H1 (cell line): ENCODE data around the gene KCTD21. TPM values are rescaled to one million over a fixed set of nuclear protein-coding genes. Genes with fewer than 3 reads are reported as not detected.

Experiments
- CTCF ChIA-PET: fragments of 300-600 bp; sonication (Branson Sonifier 250); formaldehyde crosslinking; loops from one replicate; lab custom pipeline; 2021; ENCODE audit not compliant: partially characterized antibody; lab: Charles Lee
- POLR2A ChIA-PET: fragments of 300-600 bp; sonication (Branson Sonifier 250); formaldehyde crosslinking; loops from one replicate; lab custom pipeline; 2021; ENCODE audit warnings: inconsistent platforms; ENCODE audit not compliant: partially characterized antibody; lab: Charles Lee
- DNase-seq, 2 experiments: peaks; one replicate each; pipeline versions ENCODE4 v3.0.0 to v3.0.0-alpha.2; 2010 to 2022; ENCODE audit warnings: low spot score in 2 of 2, low read depth in 1 of 2, mixed read lengths in 1 of 2
- FAIRE-seq: peaks from 2 replicates; lab custom pipeline; 2011; peaks lifted over from hg19 to GRCh38; lab: Jason Lieb, UNC
- H2AFZ ChIP-seq: 2 replicates; pipeline ENCODE4 v1.8.1; 2012; ENCODE audit warnings: low read length, inconsistent platforms
- H2AK5ac ChIP-seq: 2 replicates; pipeline ENCODE4 v1.6.1; 2013; ENCODE audit warnings: low read depth, low read length
- H2BK120ac ChIP-seq: replicated peaks from 2 replicates; pipeline ENCODE3; 2013; ENCODE audit warnings: low read depth, low read length, inconsistent platforms
- H2BK12ac ChIP-seq: 2 replicates; pipeline ENCODE4 v1.6.1; 2013; ENCODE audit warnings: low read depth, low read length
- H2BK15ac ChIP-seq: 2 replicates; pipeline ENCODE4 v1.6.1; 2013; ENCODE audit warnings: low read length
- H2BK20ac ChIP-seq: 2 replicates; pipeline ENCODE4 v1.6.1; 2013; ENCODE audit warnings: low read length
- H2BK5ac ChIP-seq: 2 replicates; pipeline ENCODE4 v1.6.1; 2013; ENCODE audit warnings: low read depth, low read length
- H3K14ac ChIP-seq: 2 replicates; pipeline ENCODE4 v1.6.1; 2013; ENCODE audit warnings: inconsistent platforms; ENCODE audit not compliant: insufficient read length
- H3K18ac ChIP-seq: 2 replicates; pipeline ENCODE4 v1.6.1; 2013; ENCODE audit warnings: low read length; ENCODE audit errors: extremely low read depth
- H3K23ac ChIP-seq: 2 replicates; pipeline ENCODE4 v1.6.1; 2013; ENCODE audit warnings: inconsistent platforms; ENCODE audit not compliant: insufficient read length
- H3K23me2 ChIP-seq: 2 replicates; pipeline ENCODE4 v1.6.1; 2013; ENCODE audit warnings: low read depth, low read length
- H3K27ac ChIP-seq: 2 replicates; pipeline ENCODE4 v1.6.1; 2011; ENCODE audit warnings: low read depth, low read length, inconsistent platforms
- H3K27me3 ChIP-seq, 4 experiments: replicated peaks in 1 of 4; 1 replicate in 1 of 4; 2 replicates in 3 of 4; pipeline versions ENCODE4 v1.6.1 to v1.8.1; 2011 to 2013; ENCODE audit warnings: low read length in 3 of 4, mild to moderate bottlenecking in 3 of 4, inconsistent platforms in 2 of 4, mixed read lengths in 2 of 4, moderate library complexity in 1 of 4; ENCODE audit not compliant: control insufficient read depth in 3 of 4, insufficient read depth in 3 of 4; ENCODE audit errors: extremely low read depth in 1 of 4
- H3K36me3 ChIP-seq, 4 experiments: 2 replicates each; pipeline versions ENCODE4 v1.6.1 to v1.8.1; 2011 to 2013; ENCODE audit warnings: mild to moderate bottlenecking in 4 of 4, low read length in 3 of 4, moderate library complexity in 2 of 4, control low read depth in 1 of 4, inconsistent platforms in 1 of 4; ENCODE audit not compliant: insufficient read depth in 4 of 4, control insufficient read depth in 2 of 4
- H3K4ac ChIP-seq: replicated peaks from 2 replicates; pipeline ENCODE3; 2013; ENCODE audit warnings: low read length, low read depth, mixed read lengths, inconsistent platforms; ENCODE audit not compliant: insufficient read length
- H3K4me1 ChIP-seq, 4 experiments: replicated peaks in 1 of 4; 1 replicate in 1 of 4; 2 replicates in 3 of 4; pipeline versions ENCODE4 v1.6.1 to v1.8.1; 2011 to 2013; ENCODE audit warnings: low read length in 3 of 4, inconsistent platforms in 2 of 4, mixed read lengths in 1 of 4; ENCODE audit not compliant: insufficient read depth in 4 of 4, control insufficient read depth in 3 of 4
- H3K4me2 ChIP-seq, 2 experiments: 2 replicates each; pipeline versions ENCODE4 v1.6.1 to v1.8.1; 2011 to 2013; ENCODE audit warnings: low read depth in 2 of 2, low read length in 2 of 2, control low read depth in 1 of 2, inconsistent platforms in 1 of 2, mild to moderate bottlenecking in 1 of 2; ENCODE audit not compliant: insufficient read depth in 1 of 2
- H3K4me3 ChIP-seq, 4 experiments: fragments of 200-600, 300-600 bp in 1 of 4; sonication (generic), shearing (Covaris generic), sonication (Bioruptor Twin) in 1 of 4; 2 replicates each; pipeline versions ENCODE4 v1.5.1 to v1.8.1; 2011 to 2016; ENCODE audit warnings: low read length in 4 of 4, low read depth in 3 of 4, control low read depth in 2 of 4, inconsistent platforms in 2 of 4, mild to moderate bottlenecking in 2 of 4, mixed read lengths in 1 of 4, moderate library complexity in 1 of 4; ENCODE audit not compliant: insufficient read depth in 2 of 4; ENCODE audit errors: extremely low read depth in 1 of 4
- H3K56ac ChIP-seq: replicated peaks from 2 replicates; pipeline ENCODE3; 2013; ENCODE audit warnings: low read depth, mild to moderate bottlenecking, mixed read lengths, low read length, inconsistent platforms; ENCODE audit not compliant: insufficient read length
- H3K79me1 ChIP-seq: 2 replicates; pipeline ENCODE4 v1.6.1; 2013; ENCODE audit warnings: low read depth, low read length, control low read depth
- H3K79me2 ChIP-seq, 2 experiments: 2 replicates each; pipeline versions ENCODE4 v1.6.1 to v1.8.1; 2012 to 2013; ENCODE audit warnings: low read length in 2 of 2, mild to moderate bottlenecking in 2 of 2, inconsistent platforms in 1 of 2; ENCODE audit not compliant: insufficient read depth in 2 of 2, control insufficient read depth in 1 of 2
- H3K9ac ChIP-seq, 4 experiments: replicated peaks in 1 of 4; 1 replicate in 1 of 4; 2 replicates in 3 of 4; pipeline versions ENCODE4 v1.6.1 to v1.8.1; 2011 to 2013; ENCODE audit warnings: low read depth in 3 of 4, low read length in 3 of 4, control low read depth in 2 of 4, mild to moderate bottlenecking in 2 of 4, moderate library complexity in 2 of 4, inconsistent platforms in 1 of 4; ENCODE audit errors: extremely low read depth in 1 of 4
- H3K9me3 ChIP-seq, 2 experiments: 2 replicates each; pipeline versions ENCODE4 v1.6.1 to v1.8.1; 2012 to 2013; ENCODE audit warnings: mild to moderate bottlenecking in 2 of 2, moderate library complexity in 2 of 2, control low read depth in 1 of 2, inconsistent platforms in 1 of 2, low read depth in 1 of 2, low read length in 1 of 2, mixed read lengths in 1 of 2; ENCODE audit not compliant: insufficient read depth in 2 of 2
- H4K20me1 ChIP-seq, 2 experiments: replicated peaks in 1 of 2; 2 replicates each; pipeline versions ENCODE3 to v1.8.1; 2011 to 2013; ENCODE audit warnings: inconsistent platforms in 2 of 2, low read length in 2 of 2, mild to moderate bottlenecking in 1 of 2; ENCODE audit not compliant: insufficient read depth in 2 of 2, control insufficient read depth in 1 of 2
- H4K5ac ChIP-seq: 2 replicates; pipeline ENCODE4 v1.6.1; 2013; ENCODE audit warnings: low read length, low read depth, mixed read lengths, inconsistent platforms; ENCODE audit not compliant: insufficient read length
- H4K8ac ChIP-seq: 2 replicates; pipeline ENCODE4 v1.8.0; 2013; ENCODE audit warnings: mild to moderate bottlenecking, moderate library complexity, low read length, inconsistent platforms; ENCODE audit not compliant: insufficient read depth; ENCODE audit errors: extremely low read depth
- H4K91ac ChIP-seq: replicated peaks from 2 replicates; pipeline ENCODE3; 2013; ENCODE audit warnings: low read length, mixed read lengths, inconsistent platforms; ENCODE audit not compliant: insufficient read length
- BRCA1 ChIP-seq: IDR thresholded peaks from 2 replicates; pipeline ENCODE4 v1.6.1; 2012; ENCODE audit warnings: low read depth, low read length, improper control_type of control experiment
- CHD1 ChIP-seq: IDR thresholded peaks from 2 replicates; pipeline ENCODE4 v1.6.1; 2012; ENCODE audit warnings: low read depth, low read length, improper control_type of control experiment
- POLR2AphosphoS5 ChIP-seq: IDR thresholded peaks from 2 replicates; pipeline ENCODE4 v1.6.1; 2011; ENCODE audit warnings: low read depth, low read length
- POU5F1 ChIP-seq: IDR thresholded peaks from 2 replicates; pipeline ENCODE4 v1.6.1; 2011; ENCODE audit warnings: low read depth, mild to moderate bottlenecking, low read length, moderate library complexity
- SP1 ChIP-seq: IDR thresholded peaks from 2 replicates; pipeline ENCODE4 v1.6.1; 2011; ENCODE audit warnings: low read depth, low read length
- SP2 ChIP-seq: IDR thresholded peaks from 2 replicates; pipeline ENCODE4 v1.6.1; 2012; ENCODE audit warnings: mild to moderate bottlenecking, low read length, inconsistent platforms
- SP4 ChIP-seq: IDR thresholded peaks from 2 replicates; pipeline ENCODE4 v1.6.1; 2012; ENCODE audit warnings: low read length, inconsistent platforms
- TAF1 ChIP-seq: IDR thresholded peaks from 2 replicates; pipeline ENCODE4 v1.6.1; 2011; ENCODE audit warnings: mild to moderate bottlenecking, low read depth, low read length
- WGBS, 2 experiments: shearing (Covaris generic) in 1 of 2; methylation state at CpG; one replicate each; pipeline versions ENCODE4 v1.1.6 to v1.1.7; 2013 to 2015; ENCODE audit warnings: low lambda C conversion rate in 2 of 2, mixed read lengths in 2 of 2, inconsistent platforms in 1 of 2, low coverage in 1 of 2, missing lambda C conversion rate in 1 of 2; ENCODE audit not compliant: insufficient replicate concordance in 2 of 2, insufficient coverage in 1 of 2, insufficient read length in 1 of 2; ENCODE audit errors: extremely low coverage in 1 of 2, missing lambda C conversion rate in 1 of 2; 5-methylcytosine and 5-hydroxymethylcytosine counted together
- polyA plus RNA-seq, 7 experiments: library from polyadenylated mRNA; depleted of rRNA in 3 of 7; stranded (reverse) in 5 of 7; unstranded in 2 of 7; fragments of >200 nt in 5 of 7; fragments of 200-250 nt in 2 of 7; gene quantifications; 1 replicate in 5 of 7; 2 replicates in 1 of 7; 4 replicates in 1 of 7; pipeline versions ENCODE4 v1.2.1 to v1.2.3, GENCODE V29; 2011 to 2013; ENCODE audit warnings: missing spikeins in 2 of 7, mixed read lengths in 2 of 7
- total RNA-seq: library from RNA; stranded (reverse); fragmentation: NEBNext Ultra II Directional; extraction: Animal tissue kit (Norgen Biotek cat#: 25700); gene quantifications from 2 replicates; pipeline ENCODE4 v1.2.1, GENCODE V29; 2021

The KCTD21 gene
- total and polyA plus RNA-seq, 2 of the 8 experiments (the other 6 are each of a cell fraction or from before 2014, with no cell fraction given): 3.2 to 4.1 TPM

DNA sequence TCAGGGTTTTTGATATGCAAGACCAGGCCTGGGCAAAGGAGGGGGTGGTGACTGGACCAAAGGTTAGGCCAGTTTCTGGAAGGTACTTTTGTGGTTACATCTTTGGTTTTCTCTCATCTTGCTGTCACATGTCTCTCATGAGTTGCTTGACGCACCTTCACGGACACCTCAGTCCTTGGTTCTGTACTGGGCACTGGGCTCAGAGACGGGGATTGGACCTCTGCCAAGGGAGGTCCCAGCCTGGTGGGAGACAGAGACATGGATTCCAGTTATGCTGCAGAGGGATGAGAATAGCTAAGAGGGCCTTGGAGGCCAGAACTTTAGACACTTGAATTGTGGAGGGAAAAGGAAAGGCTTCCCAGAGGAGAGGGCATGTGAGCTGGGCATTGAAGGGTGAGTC, 1.9 kb upstream of the KCTD21 start:
- no peak overlapping the region for H3K56ac ChIP-seq
- peaks cover 2% of the 10 kb centered on the region; the same call in 1 of the 2 replicates for H3K79me1 ChIP-seq
- no peak overlapping the region for H3K4ac ChIP-seq
- H3K79me2 ChIP-seq: no peaks in the 10 kb centered on the region
- ChIA-PET POLR2A (interaction anchor here (3.7 kb wide), 1 partner anchor 9 kb away, joined by 16 read pairs; no protein-coding TSS in a partner anchor), CTCF (interaction anchor here (0.6 to 1.3 kb wide), 2 partner anchors 15 to 25 kb away, joined by 3 to 4 read pairs; no protein-coding TSS in a partner anchor)
- H3K4me3 ChIP-seq: no peak overlapping the region
- H2AFZ ChIP-seq: no peak overlapping the region
- no peak for DNase-seq
- peaks cover 0 to 11% (median 2%) of the 10 kb centered on the region in 4 experiments; a peak in 6 of 7 replicates for H3K4me1 ChIP-seq
- WGBS, 2 experiments: 78% methylated on average over 3 of the region's 3 CpGs; no CpG with 5 or more reads in 1 of the 2 experiments
- no peak overlapping the region for H3K18ac ChIP-seq
- no peak overlapping the region for H4K91ac ChIP-seq
- no peak overlapping the region for H2BK20ac ChIP-seq
- no peaks in the 10 kb centered on the region for H3K9me3 ChIP-seq
- no peak overlapping the region for H3K14ac ChIP-seq
- H2BK12ac ChIP-seq: no peak overlapping the region
- H4K8ac ChIP-seq: no peak overlapping the region
- no peak overlapping the region for H2AK5ac ChIP-seq
- no peak overlapping the region for H2BK15ac ChIP-seq
- no peak overlapping the region; a peak in 1 of 4 replicates for H3K4me2 ChIP-seq
- H3K23me2 ChIP-seq: peaks cover 10% of the 10 kb centered on the region
- no peak overlapping the region for H3K23ac ChIP-seq
- H2BK5ac ChIP-seq: no peak overlapping the region
- FAIRE-seq: no peak
- peaks cover 0 to 4% (median 2%) of the 10 kb centered on the region in 4 experiments; a peak in 1 of 7 replicates for H3K27me3 ChIP-seq
- no peak overlapping the region for H3K9ac ChIP-seq
- no peaks in the 10 kb centered on the region for H3K36me3 ChIP-seq
- H4K5ac ChIP-seq: no peak overlapping the region
- no peak overlapping the region for H3K27ac ChIP-seq
- no peak overlapping the region for H2BK120ac ChIP-seq
- TF ChIP-seq POLR2AphosphoS5 (no peak), CHD1 (no peak), SP1 (no peak), BRCA1 (no peak), SP2 (no peak), TAF1 (no peak), SP4 (no peak), POU5F1 (no peak)
- H4K20me1 ChIP-seq: peaks cover 3% of the 10 kb centered on the region in 2 experiments
